H1 (cell line): ENCODE measurements around the gene NDUFS3. TPM values are rescaled to one million over a fixed set of nuclear protein-coding genes. Genes with fewer than 3 reads are reported as not detected.

Experiments
- GABPA ChIP-seq: IDR thresholded peaks from 2 replicates; pipeline ENCODE4 v1.6.1; 2011; ENCODE audit warnings: mild to moderate bottlenecking, low read length, moderate library complexity, borderline replicate concordance; ENCODE audit not compliant: insufficient read depth
- TAF1 ChIP-seq: IDR thresholded peaks from 2 replicates; pipeline ENCODE4 v1.6.1; 2011; ENCODE audit warnings: mild to moderate bottlenecking, low read depth, low read length
- polyA plus RNA-seq, 7 experiments: library from polyadenylated mRNA; depleted of rRNA in 3 of 7; stranded (reverse) in 5 of 7; unstranded in 2 of 7; fragments of >200 nt in 5 of 7; fragments of 200-250 nt in 2 of 7; gene quantifications; 1 replicate in 5 of 7; 2 replicates in 1 of 7; 4 replicates in 1 of 7; pipeline versions ENCODE4 v1.2.1 to v1.2.3, GENCODE V29; 2011 to 2013; ENCODE audit warnings: missing spikeins in 2 of 7, mixed read lengths in 2 of 7
- total RNA-seq: library from RNA; stranded (reverse); fragmentation: NEBNext Ultra II Directional; extraction: Animal tissue kit (Norgen Biotek cat#: 25700); gene quantifications from 2 replicates; pipeline ENCODE4 v1.2.1, GENCODE V29; 2021
- TF ChIP-seq, protein P1 (sequence below): IDR thresholded peaks from 2 replicates; pipeline ENCODE4 v1.6.1; 2012; ENCODE audit warnings: low read length, inconsistent platforms

The NDUFS3 gene
- total and polyA plus RNA-seq, 2 of the 8 experiments (the other 6 are each of a cell fraction or from before 2014, with no cell fraction given) = 135 to 241 TPM

DNA sequence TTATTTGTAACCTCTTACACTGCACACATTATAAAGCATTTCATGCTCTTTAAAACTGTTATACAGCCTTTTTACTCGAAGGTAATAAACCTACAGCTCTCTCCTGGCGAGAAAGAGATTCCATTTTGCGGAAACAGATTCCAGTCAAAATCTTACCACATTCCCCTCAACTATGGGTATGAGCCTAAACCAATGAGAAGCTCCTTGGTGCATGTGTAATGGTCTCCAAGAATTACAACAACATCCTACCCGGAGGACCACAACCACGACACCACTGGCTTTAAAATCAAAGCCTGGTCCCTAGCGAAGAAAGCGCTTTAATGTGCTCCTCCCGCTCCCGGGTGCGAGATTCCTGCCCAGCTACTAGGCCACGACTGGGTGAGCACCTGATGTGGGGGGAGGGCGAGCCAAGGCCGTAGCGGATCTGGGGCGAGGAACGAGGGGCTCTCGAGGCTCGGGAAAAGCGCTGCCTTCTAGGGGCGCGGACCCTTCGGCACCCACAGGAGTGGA lies 26.8 kb upstream of the NDUFS3 start (continued):
- TF ChIP-seq GABPA (no peak), TAF1 (0 out of 2 replicates have a peak, but pooled peaks have one; percentile 32)
- TF ChIP-seq, protein P1, sequence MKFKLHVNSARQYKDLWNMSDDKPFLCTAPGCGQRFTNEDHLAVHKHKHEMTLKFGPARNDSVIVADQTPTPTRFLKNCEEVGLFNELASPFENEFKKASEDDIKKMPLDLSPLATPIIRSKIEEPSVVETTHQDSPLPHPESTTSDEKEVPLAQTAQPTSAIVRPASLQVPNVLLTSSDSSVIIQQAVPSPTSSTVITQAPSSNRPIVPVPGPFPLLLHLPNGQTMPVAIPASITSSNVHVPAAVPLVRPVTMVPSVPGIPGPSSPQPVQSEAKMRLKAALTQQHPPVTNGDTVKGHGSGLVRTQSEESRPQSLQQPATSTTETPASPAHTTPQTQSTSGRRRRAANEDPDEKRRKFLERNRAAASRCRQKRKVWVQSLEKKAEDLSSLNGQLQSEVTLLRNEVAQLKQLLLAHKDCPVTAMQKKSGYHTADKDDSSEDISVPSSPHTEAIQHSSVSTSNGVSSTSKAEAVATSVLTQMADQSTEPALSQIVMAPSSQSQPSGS = no peak
